ENCODE data around the gene FAM210B. TPM values are rescaled to one million over a fixed set of nuclear protein-coding genes. Genes with fewer than 3 reads are reported as not detected.

The FAM210B gene
- total and polyA plus RNA-seq, 2 of the 13 experiments (the other 11 are each of a cell fraction or from before 2014, with no cell fraction given), result 75.9 to 107 TPM

DNA sequence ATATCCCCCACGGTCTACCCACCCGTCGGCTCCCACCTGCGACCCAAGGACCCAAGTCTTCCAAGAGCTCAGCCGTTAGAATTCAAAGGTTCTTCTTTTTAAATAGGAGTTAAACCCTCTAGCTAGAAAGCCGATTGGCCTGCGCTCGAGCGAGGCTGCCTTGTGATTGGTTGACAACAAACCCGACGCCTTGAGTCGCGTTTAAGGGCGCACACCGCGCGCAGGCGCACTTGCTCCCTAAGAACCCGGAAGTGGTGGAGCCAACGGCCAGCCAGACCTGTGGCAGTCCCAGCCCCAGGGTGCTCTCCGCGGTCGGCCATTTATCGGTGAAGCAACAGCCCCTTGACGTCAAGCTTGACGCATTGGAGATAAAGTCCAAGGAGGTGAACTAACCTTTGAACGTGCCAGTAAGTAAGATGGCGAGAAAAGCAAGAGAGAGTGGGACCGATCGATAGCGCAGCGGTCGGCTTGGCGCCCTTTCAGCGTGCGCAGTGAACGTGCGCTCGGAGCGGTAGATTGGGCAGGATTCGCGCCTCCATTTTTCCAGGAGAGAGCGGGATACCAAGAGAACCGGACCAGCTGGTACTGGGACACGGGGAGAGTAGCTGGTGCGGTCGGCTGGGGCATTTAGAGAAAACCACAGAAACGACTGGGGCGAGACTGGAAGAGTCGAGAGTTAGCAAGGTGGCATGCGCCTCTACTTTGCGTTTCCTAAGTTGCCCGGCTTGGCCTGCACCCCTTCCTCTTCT is 33.5 kb downstream of the FAM210B start, which contains the start of the genes AURKA and CSTF1 (continued):
- TF ChIP-seq JARID2 (CRISPR knock-in tag; IDR thresholded peaks at IDR 0.05; ENCODE audit: insufficient replicate concordance) (peak; percentile 87), ZNF574 (CRISPR knock-in tag; IDR thresholded peaks at IDR 0.05) (peak; percentile 97), MAFG (CRISPR knock-in tag; IDR thresholded peaks at IDR 0.05) (no peak), ZNF780A (CRISPR knock-in tag; IDR thresholded peaks at IDR 0.05) (peak; percentile 89; the same call in 1 of the 2 replicates), ZNF33B (CRISPR knock-in tag; IDR thresholded peaks at IDR 0.05) (no peak), KDM3A (CRISPR knock-in tag; IDR thresholded peaks at IDR 0.05; ENCODE audit: low read depth) (peak; percentile 93), POGZ (CRISPR knock-in tag; IDR thresholded peaks at IDR 0.05) (peak; percentile 100), U2AF2 (IDR thresholded peaks at IDR 0.05; ENCODE audit: low read depth, low read length) (0 out of 2 replicates have a peak, but pooled peaks have one; percentile 45), ETV6 (CRISPR knock-in tag; conservative IDR thresholded peaks at IDR 0.05) (peak; percentile 92), FOXM1 (CRISPR knock-in tag; IDR thresholded peaks at IDR 0.05) (peak; percentile 85; the same call in 1 of the 2 replicates), KMT2A (CRISPR knock-in tag; IDR thresholded peaks at IDR 0.05) (peak; percentile 99), GATAD2A (CRISPR knock-in tag; IDR thresholded peaks at IDR 0.05) (peak; percentile 97), NR2F1 (CRISPR knock-in tag; IDR thresholded peaks at IDR 0.05) (peak; percentile 52 to 70), ZNF441 (CRISPR knock-in tag; IDR thresholded peaks at IDR 0.05; ENCODE audit: borderline replicate concordance) (peak; percentile 96), ZNF670 (CRISPR knock-in tag; IDR thresholded peaks at IDR 0.05; ENCODE audit: borderline replicate concordance) (peak; percentile 88; the same call in 1 of the 2 replicates), CBX2 (IDR thresholded peaks at IDR 0.05; ENCODE audit: low read depth, low read length) (no peak), CBX2 (CRISPR knock-in tag; IDR thresholded peaks at IDR 0.05; ENCODE audit: low read depth) (peak; percentile 98), DR1 (CRISPR knock-in tag; IDR thresholded peaks at IDR 0.05) (peak; percentile 93), FOXK1 (CRISPR knock-in tag; IDR thresholded peaks at IDR 0.05; ENCODE audit: borderline replicate concordance, low read depth) (peak; percentile 97; the same call in 1 of the 2 replicates), E2F2 (CRISPR knock-in tag; IDR thresholded peaks at IDR 0.05; ENCODE audit: borderline replicate concordance) (peak; percentile 99), PHF5A (CRISPR knock-in tag; IDR thresholded peaks at IDR 0.05; ENCODE audit: low read depth, unreplicated experiment) (peak; percentile 98)
- TF ChIP-seq, protein P1, sequence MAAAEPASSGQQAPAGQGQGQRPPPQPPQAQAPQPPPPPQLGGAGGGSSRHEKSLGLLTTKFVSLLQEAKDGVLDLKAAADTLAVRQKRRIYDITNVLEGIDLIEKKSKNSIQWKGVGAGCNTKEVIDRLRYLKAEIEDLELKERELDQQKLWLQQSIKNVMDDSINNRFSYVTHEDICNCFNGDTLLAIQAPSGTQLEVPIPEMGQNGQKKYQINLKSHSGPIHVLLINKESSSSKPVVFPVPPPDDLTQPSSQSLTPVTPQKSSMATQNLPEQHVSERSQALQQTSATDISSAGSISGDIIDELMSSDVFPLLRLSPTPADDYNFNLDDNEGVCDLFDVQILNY (CRISPR knock-in tag; conservative IDR thresholded peaks at IDR 0.05), result peak; percentile 92
- TF ChIP-seq, protein P2, sequence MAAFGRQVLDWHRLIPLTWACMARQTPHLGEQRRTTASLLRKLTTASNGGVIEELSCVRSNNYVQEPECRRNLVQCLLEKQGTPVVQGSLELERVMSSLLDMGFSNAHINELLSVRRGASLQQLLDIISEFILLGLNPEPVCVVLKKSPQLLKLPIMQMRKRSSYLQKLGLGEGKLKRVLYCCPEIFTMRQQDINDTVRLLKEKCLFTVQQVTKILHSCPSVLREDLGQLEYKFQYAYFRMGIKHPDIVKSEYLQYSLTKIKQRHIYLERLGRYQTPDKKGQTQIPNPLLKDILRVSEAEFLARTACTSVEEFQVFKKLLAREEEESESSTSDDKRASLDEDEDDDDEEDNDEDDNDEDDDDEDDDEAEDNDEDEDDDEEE (CRISPR knock-in tag; IDR thresholded peaks at IDR 0.05), result 0 out of 2 replicates have a peak, but pooled peaks have one; percentile 20
- TF ChIP-seq, protein P3, sequence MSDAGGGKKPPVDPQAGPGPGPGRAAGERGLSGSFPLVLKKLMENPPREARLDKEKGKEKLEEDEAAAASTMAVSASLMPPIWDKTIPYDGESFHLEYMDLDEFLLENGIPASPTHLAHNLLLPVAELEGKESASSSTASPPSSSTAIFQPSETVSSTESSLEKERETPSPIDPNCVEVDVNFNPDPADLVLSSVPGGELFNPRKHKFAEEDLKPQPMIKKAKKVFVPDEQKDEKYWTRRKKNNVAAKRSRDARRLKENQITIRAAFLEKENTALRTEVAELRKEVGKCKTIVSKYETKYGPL (CRISPR knock-in tag; IDR thresholded peaks at IDR 0.05), result peak; percentile 77
